Mesendoderm (in vitro differentiated cells): ENCODE results near the gene ANGPTL7.

Source experiments
- DNase-seq: peaks from one replicate; pipeline ENCODE4 v3.0.0; 2013
- H2AK5ac ChIP-seq: 2 replicates; pipeline ENCODE4 v1.6.1; 2013; ENCODE audit warnings: low read length, inconsistent platforms
- H2BK120ac ChIP-seq: 2 replicates; pipeline ENCODE4 v1.6.1; 2013; ENCODE audit warnings: low read depth, mild to moderate bottlenecking, low read length, moderate library complexity, mixed read lengths
- H2BK15ac ChIP-seq: replicated peaks from 2 replicates; pipeline ENCODE4 v1.6.1; 2013; ENCODE audit warnings: low read depth, mild to moderate bottlenecking, moderate library complexity
- H2BK5ac ChIP-seq: 2 replicates; pipeline ENCODE4 v1.6.1; 2013; ENCODE audit warnings: low read length, inconsistent platforms
- H3K18ac ChIP-seq: 2 replicates; pipeline ENCODE4 v1.6.1; 2013; ENCODE audit warnings: mild to moderate bottlenecking, low read length, mixed read lengths
- H3K23ac ChIP-seq: one replicate; pipeline ENCODE4 v1.6.1; 2013; ENCODE audit warnings: low read length
- H3K27ac ChIP-seq: 2 replicates; pipeline ENCODE4 v1.5.1; 2013; ENCODE audit warnings: low read depth, mild to moderate bottlenecking, inconsistent platforms, low read length, moderate library complexity
- H3K27me3 ChIP-seq: 2 replicates; pipeline ENCODE4 v1.6.1; 2013; ENCODE audit warnings: low read length, control low read depth, mild to moderate bottlenecking, inconsistent platforms; ENCODE audit not compliant: insufficient read depth, poor library complexity
- H3K36me3 ChIP-seq: 2 replicates; pipeline ENCODE4 v1.6.1; 2013; ENCODE audit warnings: low read length, inconsistent platforms; ENCODE audit not compliant: control insufficient read depth, insufficient read depth
- H3K4ac ChIP-seq: one replicate; pipeline ENCODE4 v1.6.1; 2013; ENCODE audit warnings: low read depth, mild to moderate bottlenecking, low read length, moderate library complexity
- H3K4me1 ChIP-seq: 2 replicates; pipeline ENCODE4 v1.6.1; 2013; ENCODE audit warnings: low read depth, low read length, inconsistent platforms; ENCODE audit not compliant: control insufficient read depth
- H3K4me2 ChIP-seq: 2 replicates; pipeline ENCODE4 v1.6.1; 2013; ENCODE audit warnings: low read length
- H3K4me3 ChIP-seq: 2 replicates; pipeline ENCODE4 v1.5.1; 2013; ENCODE audit warnings: mild to moderate bottlenecking, low read length
- H3K56ac ChIP-seq: one replicate; pipeline ENCODE4 v1.6.1; 2013; ENCODE audit warnings: low read length
- H3K79me1 ChIP-seq: 2 replicates; pipeline ENCODE4 v1.6.1; 2013; ENCODE audit warnings: low read length, inconsistent platforms
- H3K79me2 ChIP-seq: 2 replicates; pipeline ENCODE4 v1.6.1; 2013; ENCODE audit warnings: mild to moderate bottlenecking, low read length; ENCODE audit not compliant: control insufficient read depth, insufficient read depth
- H3K9ac ChIP-seq: 2 replicates; pipeline ENCODE4 v1.6.1; 2013; ENCODE audit warnings: low read length, inconsistent platforms
- H4K5ac ChIP-seq: one replicate; pipeline ENCODE4 v1.6.1; 2013; ENCODE audit warnings: low read length
- H4K8ac ChIP-seq: one replicate; pipeline ENCODE4 v1.6.1; 2013; ENCODE audit warnings: low read depth, mild to moderate bottlenecking, control low read depth, low read length, moderate library complexity
- WGBS: extraction: QIAGEN DNeasy Blood & Tissue Kit; methylation state at CpG from one replicate; pipeline ENCODE4 v1.1.7; 2013; ENCODE audit warnings: low lambda C conversion rate, missing lambda C conversion rate; ENCODE audit not compliant: insufficient coverage; ENCODE audit errors: extremely low coverage; 5-methylcytosine and 5-hydroxymethylcytosine counted together

Gene ANGPTL7

DNA sequence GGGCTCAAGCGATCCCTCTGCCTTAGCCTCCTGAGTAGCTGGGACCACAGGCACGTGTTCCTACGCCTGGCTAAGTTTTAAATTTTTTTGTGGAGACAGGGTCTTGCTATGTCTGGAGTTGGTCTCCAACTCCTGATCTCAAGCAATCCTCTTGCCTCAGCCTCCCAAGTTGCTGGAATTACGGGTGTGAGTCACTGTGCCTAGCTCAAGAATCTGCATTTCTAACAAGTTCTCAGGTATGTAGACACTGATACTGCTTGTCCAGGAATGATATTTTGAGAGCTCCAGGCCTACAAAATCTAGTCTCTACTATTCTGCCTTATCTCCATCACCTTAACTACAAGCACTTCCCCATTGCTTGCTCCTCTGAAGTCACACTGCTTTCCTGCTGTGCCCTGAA is 22.3 kb downstream of the ANGPTL7 start:
- Histone ChIP-seq H3K4me1 (no peaks in the 10 kb centered on the region), H3K18ac (no peak overlapping the region), H3K4me2 (no peak overlapping the region), H3K23ac (no peak overlapping the region), H4K8ac (no peak overlapping the region), H2BK5ac (no peak overlapping the region), H3K9ac (no peak overlapping the region), H2BK15ac (no peak overlapping the region), H4K5ac (no peak overlapping the region), H2BK120ac (no peak overlapping the region), H3K27me3 (no peaks in the 10 kb centered on the region), H2AK5ac (no peak overlapping the region), H3K36me3 (peaks cover 12% of the 10 kb centered on the region), H3K79me1 (no peaks in the 10 kb centered on the region), H3K4me3 (no peak overlapping the region), H3K4ac (no peak overlapping the region), H3K56ac (no peak overlapping the region), H3K79me2 (no peaks in the 10 kb centered on the region), H3K27ac (no peak overlapping the region)
- no CpG with 5 or more reads among the region's 4 CpGs for WGBS
- DNase-seq, result no peak

DNA sequence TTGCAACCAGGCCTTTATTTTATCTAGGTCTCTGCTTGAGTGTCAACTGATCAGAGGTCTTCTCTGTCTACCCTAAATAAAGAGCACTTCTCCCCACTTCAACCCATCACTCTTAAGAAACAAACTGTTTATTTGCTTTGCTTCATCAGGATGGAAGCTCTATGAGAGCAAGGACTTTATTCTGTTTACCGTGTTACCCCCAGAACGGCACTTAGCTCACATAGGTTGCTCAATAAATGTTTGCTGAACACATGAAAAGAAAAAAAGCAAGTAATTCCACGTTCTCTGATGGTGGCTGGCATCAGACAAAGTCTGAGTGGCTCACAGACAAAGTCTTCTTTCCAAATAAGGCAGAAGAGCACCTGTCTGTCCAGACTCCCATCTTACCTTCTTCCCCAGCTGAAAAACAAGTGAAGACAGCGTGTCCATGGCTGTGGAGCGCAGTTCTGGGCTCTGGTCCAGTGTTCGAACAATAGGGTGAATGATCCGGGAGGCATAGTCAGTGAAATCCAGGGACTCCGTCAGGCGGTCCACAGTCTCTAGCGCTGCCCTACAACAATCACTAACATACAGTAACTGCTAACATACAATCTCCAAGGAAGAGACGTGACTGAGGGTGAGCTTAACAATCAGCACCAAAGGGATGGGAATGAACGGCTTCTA is 22.9 kb downstream of the ANGPTL7 start:
- Histone ChIP-seq H4K5ac (no peak overlapping the region), H3K9ac (no peak overlapping the region), H3K27ac (no peak overlapping the region), H3K18ac (no peak overlapping the region), H3K23ac (no peak overlapping the region), H2BK5ac (no peak overlapping the region), H3K79me2 (no peaks in the 10 kb centered on the region), H3K4me1 (no peaks in the 10 kb centered on the region), H3K4me3 (no peak overlapping the region), H2BK120ac (no peak overlapping the region), H3K56ac (no peak overlapping the region), H2BK15ac (no peak overlapping the region), H3K4ac (no peak overlapping the region), H3K4me2 (no peak overlapping the region), H3K36me3 (peaks cover 12% of the 10 kb centered on the region), H4K8ac (no peak overlapping the region), H3K79me1 (no peaks in the 10 kb centered on the region), H2AK5ac (no peak overlapping the region), H3K27me3 (no peaks in the 10 kb centered on the region)
- no CpG with 5 or more reads among the region's 12 CpGs for WGBS
- DNase-seq, result no peak

DNA sequence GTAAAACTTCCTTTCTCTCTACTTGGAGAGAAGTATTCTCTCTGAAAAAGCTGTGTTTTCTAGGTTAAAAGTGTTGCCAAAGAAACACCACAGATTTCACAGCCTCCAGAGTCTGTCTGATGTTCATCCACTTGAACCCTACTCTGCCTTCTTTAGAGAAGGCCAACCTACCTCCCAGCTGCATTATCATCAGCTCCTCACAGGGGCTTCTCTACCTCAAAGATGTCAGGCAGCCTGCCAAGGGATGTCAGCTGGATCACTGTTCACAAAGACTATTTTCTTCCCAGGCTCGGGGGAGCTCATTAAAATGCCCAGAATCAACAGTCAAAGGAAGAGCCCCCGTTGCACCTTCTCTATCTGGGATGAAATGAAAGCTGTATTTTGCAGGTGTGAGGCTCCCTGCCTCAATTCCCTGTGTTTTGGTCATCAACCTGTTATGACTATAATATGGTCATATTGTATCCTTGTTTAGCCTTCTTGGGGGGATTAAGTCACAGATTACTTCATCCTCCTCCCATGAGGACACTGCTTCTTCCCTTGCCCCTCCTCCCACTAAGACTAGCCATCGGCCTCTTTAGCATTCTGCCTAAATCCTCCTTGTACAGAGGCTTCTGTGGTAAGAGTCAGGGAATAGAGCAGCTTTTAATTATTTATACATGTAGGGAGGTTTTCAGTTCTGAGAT is 25.7 kb downstream of the ANGPTL7 start:
- H3K23ac ChIP-seq, result no peak overlapping the region
- H3K36me3 ChIP-seq, result peaks cover 12% of the 10 kb centered on the region
- DNase-seq, result no peak

DNA sequence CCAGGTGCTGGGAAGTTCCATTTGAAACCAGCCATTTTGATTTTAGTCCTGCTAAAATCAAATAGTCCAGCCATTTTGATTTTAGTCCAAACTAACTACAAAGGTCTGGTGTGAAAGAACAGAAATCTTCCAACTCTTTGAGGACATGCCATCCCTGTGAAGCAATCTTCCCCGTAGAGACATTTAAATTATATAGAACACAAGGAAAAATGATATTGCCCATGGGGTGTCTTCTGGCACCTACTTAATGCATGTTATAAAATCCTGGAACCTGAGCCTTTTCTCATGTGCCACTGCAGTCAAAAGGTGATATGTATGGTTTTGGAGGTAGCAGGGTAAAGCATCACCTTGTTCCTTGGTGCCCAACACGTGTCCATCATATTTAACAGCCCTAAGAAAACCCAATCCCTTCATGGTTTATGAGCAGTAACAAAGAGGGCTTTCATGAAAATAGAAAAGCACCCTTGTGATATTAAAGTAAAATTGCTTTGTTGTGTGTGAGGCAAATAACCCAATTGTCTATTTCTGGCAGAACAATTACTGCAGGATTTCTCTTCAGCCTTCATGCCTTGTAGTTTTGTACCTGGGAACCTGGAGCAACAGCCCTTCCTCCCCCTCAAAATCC is 26.3 kb downstream of the ANGPTL7 start:
- Histone ChIP-seq H3K79me1 (no peaks in the 10 kb centered on the region), H2BK5ac (no peak overlapping the region), H3K27ac (no peak overlapping the region), H3K79me2 (no peaks in the 10 kb centered on the region), H3K27me3 (no peaks in the 10 kb centered on the region), H3K4me2 (no peak overlapping the region), H3K9ac (no peak overlapping the region), H4K8ac (no peak overlapping the region), H2BK15ac (no peak overlapping the region), H3K23ac (no peak overlapping the region), H4K5ac (no peak overlapping the region), H3K18ac (no peak overlapping the region), H3K56ac (no peak overlapping the region), H3K4ac (no peak overlapping the region), H2BK120ac (no peak overlapping the region), H3K36me3 (peaks cover 12% of the 10 kb centered on the region), H3K4me3 (no peak overlapping the region), H2AK5ac (no peak overlapping the region), H3K4me1 (no peaks in the 10 kb centered on the region)
- no peak for DNase-seq
- WGBS, result no CpG with 5 or more reads among the region's 2 CpGs

More for the DNA sequence above, 25.7 kb downstream of the ANGPTL7 start:
- H3K4me2 ChIP-seq, result no peak overlapping the region
- H3K4ac ChIP-seq, result no peak overlapping the region
- no peaks in the 10 kb centered on the region for H3K27me3 ChIP-seq
- no peaks in the 10 kb centered on the region for H3K4me1 ChIP-seq
- H3K9ac ChIP-seq, result no peak overlapping the region
- H2BK15ac ChIP-seq, result no peak overlapping the region
- no peak overlapping the region for H3K4me3 ChIP-seq
- no peaks in the 10 kb centered on the region for H3K79me2 ChIP-seq
- no peak overlapping the region for H4K8ac ChIP-seq
- no peak overlapping the region for H2AK5ac ChIP-seq
- WGBS, result no CpG with 5 or more reads among the region's 3 CpGs
- no peaks in the 10 kb centered on the region for H3K79me1 ChIP-seq
- no peak overlapping the region for H2BK120ac ChIP-seq
- no peak overlapping the region for H3K56ac ChIP-seq
- no peak overlapping the region for H3K18ac ChIP-seq
- no peak overlapping the region for H3K27ac ChIP-seq
- H2BK5ac ChIP-seq, result no peak overlapping the region
- H4K5ac ChIP-seq, result no peak overlapping the region

DNA sequence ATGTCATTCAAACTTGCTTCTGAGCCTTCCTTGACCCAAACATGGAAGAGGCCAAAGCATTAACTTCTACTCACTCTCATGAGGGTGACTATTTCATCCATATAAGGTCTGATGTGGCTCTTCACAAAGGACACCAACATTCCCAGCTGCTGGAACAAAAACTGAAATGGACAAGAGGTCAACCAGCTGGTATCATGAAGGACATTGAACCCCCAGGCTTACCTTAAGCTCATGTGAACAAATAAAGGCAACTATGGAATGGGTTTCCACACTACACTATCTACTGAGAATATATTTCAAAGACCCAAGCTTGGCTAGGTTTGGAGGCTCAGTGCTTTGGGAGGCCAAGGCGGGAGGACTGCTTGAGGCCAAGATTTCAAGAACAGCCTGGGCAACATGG is 26.9 kb downstream of the ANGPTL7 start:
- no peaks in the 10 kb centered on the region for H3K79me1 ChIP-seq
- H3K4ac ChIP-seq, result no peak overlapping the region
- H2BK5ac ChIP-seq, result no peak overlapping the region
- no CpG with 5 or more reads among the region's 1 CpG for whole genome bisulfite sequencing
- no peak overlapping the region for H2AK5ac ChIP-seq
- no peak overlapping the region for H4K8ac ChIP-seq
- no peaks in the 10 kb centered on the region for H3K27me3 ChIP-seq
- H3K27ac ChIP-seq, result no peak overlapping the region
- no peak overlapping the region for H3K4me3 ChIP-seq
- no peak overlapping the region for H3K56ac ChIP-seq
- H2BK120ac ChIP-seq, result no peak overlapping the region
- no peak overlapping the region for H4K5ac ChIP-seq
- no peak overlapping the region for H3K9ac ChIP-seq
- peaks cover 12% of the 10 kb centered on the region for H3K36me3 ChIP-seq
- DNase-seq, result no peak
- H3K4me2 ChIP-seq, result no peak overlapping the region
- H3K23ac ChIP-seq, result no peak overlapping the region
- no peaks in the 10 kb centered on the region for H3K4me1 ChIP-seq
- no peak overlapping the region for H3K18ac ChIP-seq
- no peaks in the 10 kb centered on the region for H3K79me2 ChIP-seq
- no peak overlapping the region for H2BK15ac ChIP-seq
